Prostate gland (tissue), 2 donors: ENCODE measurements around the gene RIPOR1. TPM values are rescaled to one million over a fixed set of nuclear protein-coding genes. Genes with fewer than 3 reads are reported as not detected.
A peak's percentile ranks its signal among the peaks of the same experiment; 100 is the strongest.

Experiments
- DNase-seq: peaks from one replicate; pipeline ENCODE4 v3.0.0-alpha.2; 2019; ENCODE audit warnings: low spot score
- H3K27ac ChIP-seq, 2 donors: fragments of 200-600 bp; sonication (generic); 2 replicates each; pipeline ENCODE4 v1.5.1; 2017 to 2019
- H3K27me3 ChIP-seq: fragments of 200-600 bp; sonication (generic); replicated peaks from 2 replicates; pipeline ENCODE4 v1.5.1; 2019; ENCODE audit not compliant: insufficient read depth
- H3K36me3 ChIP-seq, 2 donors: fragments of 200-600 bp; sonication (generic); 1 replicate in 1 of 2; 2 replicates in 1 of 2; pipeline versions ENCODE4 v1.5.1 to v1.8.1; 2017 to 2019
- H3K4me1 ChIP-seq: fragments of 200-600 bp; sonication (generic); replicated peaks from 2 replicates; pipeline ENCODE4 v1.5.1; 2019
- H3K4me3 ChIP-seq, 2 donors: fragments of 200-600 bp; sonication (generic); 2 replicates each; pipeline ENCODE4 v1.5.1; 2017 to 2019
- H3K9me3 ChIP-seq: fragments of 200-600 bp; sonication (generic); 2 replicates; pipeline ENCODE4 v1.5.1; 2017
- CTCF ChIP-seq, 4 experiments: fragments of 200-600 bp in 2 of 4; fragments of 450-650 bp in 2 of 4; sonication (generic) in 2 of 4; IDR thresholded peaks; 1 replicate in 3 of 4; 2 replicates in 1 of 4; pipeline ENCODE4 v1.5.1; 2016 to 2019; ENCODE audit warnings: antibody characterized with exemption in 4 of 4, mild to moderate bottlenecking in 2 of 4, moderate library complexity in 2 of 4
- POLR2A ChIP-seq: fragments of 450-650 bp; IDR thresholded peaks from one replicate; pipeline ENCODE4 v1.6.1; 2016; ENCODE audit warnings: antibody characterized with exemption, mild to moderate bottlenecking
- POLR2AphosphoS5 ChIP-seq: sonication (generic); formaldehyde crosslinking; IDR thresholded peaks from one replicate; pipeline ENCODE4 v1.6.1; 2017; ENCODE audit warnings: antibody characterized with exemption
- WGBS: methylation state at CpG from one replicate; pipeline ENCODE4 v1.1.5; 2018; 5-methylcytosine and 5-hydroxymethylcytosine counted together
- intact Hi-C: fragments of 100-400 bp; cut with DNase I; formaldehyde crosslinking; loops from one replicate; pipeline ENCODE4 v1.14.2; 2022
- total RNA-seq, 2 donors: library from RNA; depleted of rRNA; stranded (reverse); fragments of >200 nt; gene quantifications; one replicate each; pipeline ENCODE4 v1.1.0, GENCODE V29; 2016

Gene RIPOR1
- total RNA-seq, 2 donors from 2014 or later, result 32.5 to 121 TPM

DNA sequence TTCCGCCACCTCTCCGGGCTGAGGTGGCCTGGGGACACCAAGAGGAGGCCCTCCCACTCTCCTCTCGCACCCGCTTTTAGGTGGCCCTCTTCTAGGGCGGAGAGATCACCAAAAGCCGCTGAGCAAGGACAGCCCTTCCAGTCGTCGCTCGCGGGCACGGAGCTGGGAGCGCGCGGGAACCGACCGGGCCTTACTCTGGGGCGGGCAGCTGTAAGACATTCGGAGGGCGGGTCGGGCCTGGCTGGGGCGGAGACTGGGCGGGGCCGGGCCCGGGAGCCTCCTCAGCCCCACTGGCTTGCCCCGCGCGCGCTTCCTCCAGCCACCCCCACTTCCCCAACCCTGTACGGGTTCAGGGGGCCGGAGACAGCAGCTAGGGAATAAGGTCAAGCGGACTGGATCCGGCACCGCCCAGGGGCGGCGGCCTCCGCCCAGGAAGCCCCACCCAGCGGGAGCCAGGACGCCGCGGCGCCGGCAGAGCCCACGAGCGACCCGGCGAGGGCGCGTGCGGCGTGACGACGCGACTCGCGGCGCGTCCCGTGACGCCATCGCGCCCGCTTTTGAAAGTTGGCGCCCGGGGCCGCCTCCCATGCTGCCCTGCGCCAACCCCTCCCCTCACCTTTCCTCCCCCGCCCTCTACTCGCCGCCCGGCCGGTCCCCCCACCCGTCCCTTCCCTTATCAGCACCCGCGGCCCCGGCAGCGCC is 33.3 kb downstream of the RIPOR1 start:
- intact Hi-C loops, result loop anchor here (5.0 kb wide), 1 partner anchor 40 kb away; no protein-coding TSS in a partner anchor
- peak overlapping the region; percentile 94 to 99 for H3K27ac ChIP-seq
- WGBS, result 0% methylated on average over 58 of the region's 76 CpGs
- no peaks in the 10 kb centered on the region for H3K9me3 ChIP-seq
- DNase-seq, result peak; percentile 92
- no peaks in the 10 kb centered on the region for H3K27me3 ChIP-seq
- peaks cover 14% of the 10 kb centered on the region for H3K4me1 ChIP-seq
- H3K36me3 ChIP-seq, result no peaks in the 10 kb centered on the region
- peak overlapping the region; percentile 86 to 97 for H3K4me3 ChIP-seq
- TF ChIP-seq POLR2A, result peak; percentile 76
- TF ChIP-seq CTCF (IDR thresholded peaks at IDR 0.05), result no peak
- TF ChIP-seq POLR2AphosphoS5, result peak; percentile 63

GRCh38 chr16:67562526-67562917 is 33.9 kb downstream of the RIPOR1 start, which contains the start of gene CTCF:
Gene CTCF, plus strand, starts transcription at chr16:67562526. Its CDS starts 48,307 bp downstream, at chr16:67610833.
- intact Hi-C loops, result loop anchor here (5.0 kb wide), 1 partner anchor 40 kb away; no protein-coding TSS in a partner anchor
- under 1% methylated on average over 43 of the region's 62 CpGs for WGBS
- Histone ChIP-seq H3K36me3 (no peaks in the 10 kb centered on the region), H3K27ac (peak within 1 kb of the TSS; percentile 94 to 99), H3K4me3 (peak within 1 kb of the TSS; percentile 86 to 97), H3K9me3 (no peaks in the 10 kb centered on the region), H3K4me1 (peaks cover 14% of the 10 kb centered on the region), H3K27me3 (no peaks in the 10 kb centered on the region)
- TF ChIP-seq CTCF (IDR thresholded peaks at IDR 0.05) (peak; percentile 56 to 92 (median 72)), POLR2AphosphoS5 (no peak), POLR2A (peak; percentile 18)
- peak; percentile 87 for DNase-seq

DNA sequence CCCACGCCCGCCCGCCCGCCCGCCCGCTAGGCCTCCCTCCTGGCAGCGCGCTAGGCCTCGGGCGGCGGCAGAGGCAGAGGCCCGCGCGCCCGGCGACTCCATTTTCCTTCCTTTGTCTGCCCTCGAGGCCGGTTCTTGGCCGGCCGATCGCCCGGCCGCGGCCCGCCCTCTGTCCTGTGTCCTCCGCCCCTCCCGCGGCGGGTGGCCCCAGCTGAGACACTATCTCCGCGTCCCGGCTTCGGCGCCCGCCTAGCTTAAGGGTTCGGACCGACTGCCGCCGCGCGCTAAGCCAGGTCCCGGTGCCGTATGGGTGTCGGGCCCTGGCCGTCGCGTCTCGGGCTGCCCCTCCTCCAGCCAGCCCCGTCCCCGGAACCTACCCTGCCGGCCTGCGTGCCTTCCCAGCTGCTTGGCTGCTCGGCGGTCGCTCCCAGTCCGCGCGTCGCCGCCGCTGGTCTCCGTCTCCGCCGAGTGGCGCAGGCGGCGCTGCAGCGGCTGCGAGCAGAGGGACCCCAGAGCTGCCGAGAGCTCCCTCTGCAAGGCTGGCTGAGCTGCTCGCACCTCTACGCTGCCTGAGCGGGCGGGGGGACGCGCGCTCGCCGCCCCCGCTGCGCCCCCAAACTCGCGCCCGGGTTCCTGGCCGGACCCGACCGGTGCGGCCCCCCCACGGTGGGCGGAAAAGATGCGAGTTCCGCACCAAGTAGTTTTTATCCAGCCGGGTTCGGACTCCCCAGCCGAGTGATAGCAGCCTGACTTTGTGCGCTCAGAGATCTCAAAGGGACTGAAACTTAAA is 34.5 kb downstream of the RIPOR1 start:
- intact Hi-C loops, result loop anchor here (1.0 to 5.0 kb wide), 2 partner anchors 41 to 104 kb away; no protein-coding TSS in a partner anchor
- H3K4me3 ChIP-seq, result peak overlapping the region; percentile 86 to 97
- DNase-seq, result peak; percentile 39
- no peaks in the 10 kb centered on the region for H3K9me3 ChIP-seq
- H3K27ac ChIP-seq, result peak overlapping the region; percentile 94 to 99
- under 1% methylated on average over 47 of the region's 96 CpGs for WGBS
- H3K36me3 ChIP-seq, result no peaks in the 10 kb centered on the region
- H3K27me3 ChIP-seq, result no peaks in the 10 kb centered on the region
- H3K4me1 ChIP-seq, result peaks cover 14% of the 10 kb centered on the region
- TF ChIP-seq CTCF (IDR thresholded peaks at IDR 0.05), result peak in 1 of 4 experiments; percentile 26
- no peak for TF ChIP-seq POLR2A

DNA sequence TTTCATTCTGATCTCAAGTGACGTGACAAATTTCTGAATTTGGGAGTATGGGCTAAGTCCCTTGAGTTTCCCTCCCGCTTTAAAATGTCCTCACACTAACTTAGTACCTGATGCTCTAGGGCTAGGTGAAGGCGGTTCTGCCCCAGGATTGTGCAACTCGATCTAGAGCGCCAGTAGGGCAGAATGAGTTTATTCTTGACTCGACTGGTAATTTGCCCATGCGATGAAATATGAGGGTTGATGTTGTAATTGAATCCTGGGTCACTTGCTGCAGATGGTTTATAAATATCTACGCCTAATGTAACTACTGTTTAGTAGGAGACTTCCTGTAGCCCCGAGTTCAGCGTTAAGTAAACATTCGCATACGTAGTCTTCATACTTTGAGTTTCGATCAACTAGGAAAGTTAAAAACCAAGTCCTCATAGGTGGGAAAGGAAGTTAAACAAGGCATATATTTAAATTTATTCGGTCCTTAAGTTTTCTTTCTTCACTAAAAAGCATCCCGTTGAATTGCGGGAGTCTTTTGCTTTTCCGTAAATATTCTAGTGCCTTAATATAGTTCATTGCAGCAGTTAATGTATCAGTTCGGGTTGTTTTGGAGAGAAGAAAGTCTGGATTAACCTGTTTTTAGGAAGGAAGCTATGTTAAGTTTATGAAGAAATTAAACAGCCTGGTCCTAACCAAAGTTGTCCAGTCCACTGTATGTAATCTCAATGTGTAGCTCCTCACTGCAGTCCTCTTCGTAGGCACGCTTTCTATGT is 35.3 kb downstream of the RIPOR1 start:
- DNase-seq, result peak; percentile 54
- peak; percentile 33 for TF ChIP-seq POLR2A
- no peak for TF ChIP-seq CTCF (IDR thresholded peaks at IDR 0.05)
- peak; percentile 68 for TF ChIP-seq POLR2AphosphoS5
- peak overlapping the region; percentile 94 to 99 for H3K27ac ChIP-seq

More for the DNA sequence above, 35.3 kb downstream of the RIPOR1 start:
- H3K4me1 ChIP-seq, result peaks cover 14% of the 10 kb centered on the region
- H3K9me3 ChIP-seq, result no peaks in the 10 kb centered on the region
- intact Hi-C loops, result loop anchor here (1.0 to 5.0 kb wide), 2 partner anchors 42 to 103 kb away; no protein-coding TSS in a partner anchor
- no peaks in the 10 kb centered on the region for H3K36me3 ChIP-seq
- WGBS, result 2% methylated on average over 20 of the region's 20 CpGs
- no peaks in the 10 kb centered on the region for H3K27me3 ChIP-seq
- H3K4me3 ChIP-seq, result peak overlapping the region; percentile 86 to 97
